MV-4-11 (cell line): ENCODE results near the gene DENND1B.
A peak's percentile ranks its signal among the peaks of the same experiment; 100 is the strongest.
"Not testable (repeated sequence)": the region's sequence is repeated elsewhere in the genome, so short reads cannot be mapped to it uniquely, and the experiment has no call there.

ENCODE experiments used
- DNase-seq: peaks from one replicate; lab custom pipeline; 2025; lab: John Stamatoyannopoulos, UW

DENND1B gene

DNA sequence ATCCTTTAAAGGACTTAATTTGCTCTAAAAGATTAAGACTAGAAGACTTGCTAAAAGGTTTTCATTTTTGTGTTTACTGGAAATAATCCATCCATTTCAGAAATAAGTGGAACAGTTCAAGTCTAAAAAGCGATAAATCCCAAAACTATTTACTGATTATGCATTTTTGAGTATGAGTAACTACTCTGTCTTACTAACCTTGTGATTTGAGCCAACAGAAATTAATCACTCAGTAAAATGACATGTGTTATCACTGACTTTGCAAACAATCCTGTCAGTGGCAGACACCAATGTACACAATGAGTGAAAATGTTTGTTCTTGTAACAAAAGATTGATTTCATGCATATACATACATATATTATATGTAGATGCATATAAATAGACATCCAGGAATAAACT lies 218.0 kb downstream of the DENND1B start:
- DNase-seq: no peak

DNA sequence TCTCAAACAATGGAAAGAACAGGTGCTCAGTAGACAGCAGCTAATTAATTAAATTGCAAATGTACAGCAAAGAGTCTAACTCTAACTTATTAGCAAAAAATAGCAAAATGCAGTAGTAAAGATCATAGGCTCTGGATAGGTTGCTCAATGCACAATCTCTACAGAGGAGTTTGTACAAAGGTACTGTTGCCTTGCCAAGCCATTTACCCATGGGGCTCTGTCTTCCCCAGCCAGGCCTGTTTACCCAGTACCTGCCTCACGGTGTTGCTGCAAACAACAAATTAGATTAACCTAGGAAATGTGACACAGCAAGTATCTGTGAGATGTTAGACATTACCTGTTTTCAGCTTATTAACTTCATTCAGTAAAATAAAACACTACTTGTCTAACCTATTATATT lies 222.0 kb downstream of the DENND1B start:
- DNase-seq: no peak

GRCh38 chr1:197546989-197547388 lies 228.3 kb downstream of the DENND1B start:
- DNase-seq: no peak

- no peak for DNase-seq
These were observed 230.7 kb downstream of the DENND1B start for GRCh38 chr1:197544553-197544952.

GRCh38 chr1:197544130-197544529 lies 231.2 kb downstream of the DENND1B start:
- no peak for DNase-seq

- DNase-seq: no peak
These were observed 233.9 kb downstream of the DENND1B start for GRCh38 chr1:197541411-197541810.

DNA sequence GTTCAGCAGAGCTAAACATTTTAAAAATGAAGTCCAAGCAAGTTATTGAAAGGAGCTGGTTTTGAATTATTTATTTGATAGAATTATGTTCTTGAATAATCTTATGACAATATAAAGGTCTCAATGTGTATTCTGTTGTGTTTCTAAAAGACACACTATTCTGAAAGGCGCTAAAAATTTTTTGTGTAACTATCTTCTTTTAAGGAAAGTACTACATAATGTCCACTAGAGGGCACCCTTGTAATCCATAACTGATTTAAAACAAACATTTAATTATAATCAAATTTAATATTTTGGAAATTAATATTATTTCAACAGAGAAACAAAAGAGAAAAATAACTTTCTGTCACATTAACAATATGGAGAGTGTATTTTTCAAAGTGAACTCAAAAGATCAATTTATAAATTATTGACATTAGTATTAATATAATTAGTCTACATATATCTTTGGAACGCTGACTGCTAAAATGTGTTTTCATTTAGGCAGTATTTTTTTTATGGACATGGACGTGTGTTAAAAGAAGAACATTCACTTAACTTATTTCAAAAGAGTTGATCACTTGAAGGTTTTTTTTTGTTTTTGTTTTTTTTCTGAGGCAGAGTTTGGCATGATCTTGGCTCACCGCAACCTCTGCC lies 248.4 kb downstream of the DENND1B start:
- DNase-seq: peak; percentile 22

- peak; percentile 12 for DNase-seq
These were observed 254.1 kb downstream of the DENND1B start for GRCh38 chr1:197521118-197521739.

DNA sequence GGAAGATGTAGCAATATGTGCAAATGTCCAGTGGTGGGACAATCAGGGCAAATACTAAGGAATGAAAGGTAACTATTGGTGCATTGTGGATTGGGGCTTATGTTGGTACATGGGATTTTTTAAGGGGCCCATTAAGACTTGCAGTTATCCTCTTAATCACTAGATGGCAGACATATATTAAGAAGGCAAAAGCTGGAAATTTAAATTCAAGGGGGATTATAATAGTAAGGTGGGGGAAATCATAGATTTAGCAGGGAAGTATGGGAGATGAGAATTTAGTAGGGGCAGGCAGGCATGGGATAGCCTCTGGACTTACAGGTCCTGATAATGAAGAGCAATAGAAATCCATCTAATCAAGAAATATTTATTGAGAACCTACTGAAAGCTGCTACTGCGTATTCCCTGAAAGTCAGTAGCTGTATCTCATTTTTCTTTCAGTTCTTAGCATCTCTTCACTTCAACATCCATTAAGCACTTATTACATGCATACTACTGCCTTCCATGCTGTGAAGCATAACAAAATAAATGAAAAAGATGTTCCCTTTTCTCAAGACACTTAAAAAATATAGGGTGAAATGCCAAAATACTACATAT lies 255.4 kb downstream of the DENND1B start:
- peak; percentile 11 for DNase-seq

DNA sequence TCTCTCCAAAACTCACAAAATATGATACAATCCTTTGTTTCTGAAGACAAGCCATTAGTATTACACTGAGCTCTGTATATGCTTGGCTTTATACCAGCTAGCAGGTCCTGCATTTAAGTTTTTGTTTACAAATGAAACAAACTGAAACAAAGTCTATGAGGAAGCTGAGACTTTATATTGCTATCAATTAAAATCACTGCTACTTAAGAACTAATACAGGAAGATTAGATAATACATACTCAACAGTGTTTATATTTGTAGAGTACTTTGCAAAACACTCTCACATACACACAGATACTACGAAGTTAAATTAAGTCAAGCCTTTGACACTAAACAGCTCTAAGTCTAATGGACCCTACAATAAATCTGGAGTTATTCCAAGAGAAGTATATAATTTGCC lies 259.9 kb downstream of the DENND1B start:
- no peak for DNase-seq

GRCh38 chr1:197510691-197511378 lies 264.4 kb downstream of the DENND1B start:
- no peak for DNase-seq

DNA sequence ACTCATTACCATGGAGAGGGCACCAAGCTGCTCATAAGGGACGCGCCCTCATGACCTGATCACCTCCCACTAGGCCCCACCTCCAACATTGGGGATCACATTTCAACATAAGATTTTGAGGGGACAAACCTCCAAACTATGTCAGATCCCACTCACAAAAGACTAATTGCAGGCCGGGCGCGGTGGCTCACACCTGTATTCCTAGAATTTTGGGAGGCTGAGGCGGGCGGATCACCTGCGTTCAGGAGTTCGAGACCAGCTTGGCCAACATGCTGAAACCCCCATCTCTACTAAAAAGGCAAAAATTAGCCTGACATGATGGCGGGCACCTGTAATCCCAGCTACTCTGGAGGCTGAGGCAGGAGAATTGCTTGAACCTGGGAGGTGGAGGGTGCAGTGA lies 278.6 kb downstream of the DENND1B start:
- no peak for DNase-seq

DNA sequence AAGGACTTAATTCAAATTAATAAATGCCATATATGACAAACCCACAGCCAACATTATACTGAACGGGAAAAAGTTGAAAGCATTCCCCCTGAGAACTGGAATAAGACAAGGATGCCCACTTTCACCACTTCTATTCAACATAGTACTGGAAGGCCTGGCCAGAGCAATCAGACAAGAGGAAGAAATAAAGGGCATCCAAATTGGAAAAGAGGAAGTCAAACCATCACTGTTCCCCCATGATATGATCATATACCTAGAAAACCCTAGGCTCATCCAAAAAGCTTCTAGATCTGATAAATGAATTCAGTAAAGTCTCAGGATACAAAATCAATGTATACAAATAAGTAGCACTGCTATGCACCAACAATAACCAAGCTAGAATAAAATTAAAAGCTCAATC lies 283.8 kb downstream of the DENND1B start:
- DNase-seq: not testable (repeated sequence)

- no peak for DNase-seq
These were observed 288.3 kb downstream of the DENND1B start for GRCh38 chr1:197486946-197487345.

DNA sequence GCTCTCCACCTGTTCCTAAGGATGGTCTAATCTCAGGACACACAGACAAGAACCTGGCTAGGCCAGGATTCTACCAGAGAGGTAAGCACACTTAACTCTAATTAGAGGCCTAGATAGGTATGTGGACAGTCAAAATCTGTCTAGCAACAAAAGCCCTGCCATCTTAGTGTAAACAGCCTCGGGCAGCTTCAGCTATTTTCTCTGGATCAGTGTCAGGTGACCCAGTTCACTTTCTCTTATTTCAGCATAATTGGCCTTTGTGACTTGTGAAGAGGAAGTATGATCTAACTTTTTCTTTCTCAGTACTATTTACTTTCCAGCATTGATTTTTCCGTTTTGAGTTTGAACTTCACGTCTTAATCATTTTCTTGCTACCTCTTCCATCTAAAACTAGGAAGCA lies 289.5 kb downstream of the DENND1B start:
- DNase-seq: no peak

GRCh38 chr1:197481101-197481500 lies 294.2 kb downstream of the DENND1B start:
- no peak for DNase-seq

GRCh38 chr1:197480446-197480845 lies 294.8 kb downstream of the DENND1B start:
- DNase-seq: no peak

- no peak for DNase-seq
These were observed 303.1 kb downstream of the DENND1B start for GRCh38 chr1:197472141-197472540.

GRCh38 chr1:197471248-197471985 lies 303.9 kb downstream of the DENND1B start:
- no peak for DNase-seq

- DNase-seq: no peak
These were observed 304.9 kb downstream of the DENND1B start for GRCh38 chr1:197470330-197470729.

GRCh38 chr1:197469620-197470210 lies 305.6 kb downstream of the DENND1B start:
- no peak for DNase-seq
